Measurements from ENCODE around the gene ASAP2. TPM values are rescaled to one million over a fixed set of nuclear protein-coding genes. Genes with fewer than 3 reads are reported as not detected.

The ASAP2 gene
- total and polyA plus RNA-seq, 2 donors (not counting 1 experiment from before 2014, with no cell fraction given) = 0.04 TPM; not detected in 1

DNA sequence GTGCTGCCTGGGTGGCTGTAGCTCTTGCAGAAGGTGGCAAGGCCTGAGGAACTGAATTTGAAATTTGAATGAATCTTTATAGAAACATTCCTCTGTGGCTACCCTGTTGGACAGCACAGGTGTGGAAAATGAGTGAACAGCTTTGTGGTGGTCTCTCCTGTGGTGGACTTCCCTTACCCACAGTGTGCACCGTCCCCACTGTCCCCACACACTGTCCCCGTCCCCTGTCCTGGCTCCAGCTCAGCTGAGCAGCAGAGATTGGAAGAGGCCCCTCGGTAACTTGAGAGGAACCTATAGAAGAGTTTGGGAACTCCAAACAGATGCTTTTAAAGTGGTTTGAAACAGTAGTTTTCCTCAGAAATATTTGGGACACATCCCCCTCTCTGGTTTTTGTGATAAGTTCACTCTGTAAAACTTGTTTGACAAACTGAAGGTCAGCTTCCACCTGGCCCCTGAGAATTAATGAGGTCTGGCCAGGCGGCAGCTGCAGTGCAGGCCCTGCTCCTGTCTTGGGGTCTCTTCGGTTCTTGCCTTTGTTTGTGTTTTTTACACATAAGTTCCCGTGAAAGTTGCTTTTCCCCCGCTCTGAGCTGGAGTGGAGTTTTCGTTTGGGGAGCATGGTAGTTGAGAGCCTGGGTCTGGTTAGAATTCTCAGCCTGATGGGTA, 63.2 kb downstream of the ASAP2 start:
- intact Hi-C loops (cut with micrococcal nuclease) = no loop called here
- CTCF ChIA-PET = no interaction called here

DNA sequence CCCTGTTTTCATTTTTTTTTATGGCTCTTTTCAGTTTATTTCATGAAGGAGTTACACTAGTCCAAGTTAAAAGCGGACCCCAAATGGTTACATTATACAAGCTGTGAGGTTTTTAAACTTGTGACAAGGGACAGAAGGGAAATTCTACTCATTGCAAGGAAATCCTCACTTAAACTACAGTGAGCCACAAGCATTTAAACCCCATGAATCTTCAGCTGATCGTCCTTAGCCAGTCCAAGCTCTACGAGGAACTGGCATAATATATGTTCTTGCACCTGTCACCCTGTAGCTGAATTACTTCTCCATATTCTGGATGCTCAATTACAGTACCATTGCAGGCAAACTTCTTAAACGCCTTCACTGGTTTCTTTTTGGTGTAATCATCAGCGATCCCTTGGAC, 64.5 kb downstream of the ASAP2 start:
- Histone ChIP-seq H2AFZ (ENCODE audit: insufficient read depth, low read depth, low read length, poor library complexity, severe bottlenecking) (no peak overlapping the region), H3K27ac (ENCODE audit: low read length in 2 of 2) (no peak overlapping the region), H3K36me3 (replicated peaks in 1 of 2; ENCODE audit: control extremely low read depth in 1 of 2, control insufficient read depth in 1 of 2, extremely low read depth in 1 of 2, insufficient read depth in 2 of 2, low read length in 1 of 2) (no peaks in the 10 kb centered on the region), H3K4me1 (ENCODE audit: control insufficient read depth in 2 of 2, insufficient read depth in 2 of 2, low read length in 2 of 2) (no peaks in the 10 kb centered on the region), H3K9ac (ENCODE audit: low read length) (no peak overlapping the region), H3K4me2 (replicated peaks; ENCODE audit: low read depth, low read length, poor library complexity, severe bottlenecking) (no peak overlapping the region), H3K27me3 (replicated peaks in 1 of 4; ENCODE audit: control extremely low read depth in 1 of 4, control insufficient read depth in 3 of 4, insufficient read depth in 4 of 4, low read length in 3 of 4) (peaks cover 0 to 3% (median 0%) of the 10 kb centered on the region in 4 experiments), H3K4me3 (ENCODE audit: control extremely low read depth in 1 of 5, extremely low read depth in 1 of 5, insufficient read depth in 1 of 5, low read depth in 2 of 5, low read length in 4 of 5) (no peak overlapping the region), H3K9me3 (ENCODE audit: control extremely low read depth in 1 of 3, control insufficient read depth in 2 of 3, insufficient read depth in 1 of 3, low read length in 2 of 3) (no peaks in the 10 kb centered on the region), H3K79me2 (ENCODE audit: control insufficient read depth, insufficient read depth, low read length) (no peaks in the 10 kb centered on the region), H4K20me1 (ENCODE audit: control insufficient read depth, insufficient read depth, low read length, poor library complexity, severe bottlenecking) (no peaks in the 10 kb centered on the region)
- Mint-ChIP-seq H3K27ac (no peak overlapping the region), H3K9me3 (ENCODE audit: insufficient read depth) (peaks cover 4% of the 10 kb centered on the region), H3K4me1 (no peaks in the 10 kb centered on the region), H3K27me3 (peaks cover 6% of the 10 kb centered on the region), H3K4me3 (no peak overlapping the region)
- CTCF ChIA-PET = no interaction called here
- POLR2A ChIA-PET = no interaction called here
- no peak for TF ChIP-seq EZH2 (IDR thresholded peaks at IDR 0.05; ENCODE audit: borderline replicate concordance, insufficient read depth, low read depth, low read length, poor library complexity, severe bottlenecking)
- TF ChIP-seq, protein P1, sequence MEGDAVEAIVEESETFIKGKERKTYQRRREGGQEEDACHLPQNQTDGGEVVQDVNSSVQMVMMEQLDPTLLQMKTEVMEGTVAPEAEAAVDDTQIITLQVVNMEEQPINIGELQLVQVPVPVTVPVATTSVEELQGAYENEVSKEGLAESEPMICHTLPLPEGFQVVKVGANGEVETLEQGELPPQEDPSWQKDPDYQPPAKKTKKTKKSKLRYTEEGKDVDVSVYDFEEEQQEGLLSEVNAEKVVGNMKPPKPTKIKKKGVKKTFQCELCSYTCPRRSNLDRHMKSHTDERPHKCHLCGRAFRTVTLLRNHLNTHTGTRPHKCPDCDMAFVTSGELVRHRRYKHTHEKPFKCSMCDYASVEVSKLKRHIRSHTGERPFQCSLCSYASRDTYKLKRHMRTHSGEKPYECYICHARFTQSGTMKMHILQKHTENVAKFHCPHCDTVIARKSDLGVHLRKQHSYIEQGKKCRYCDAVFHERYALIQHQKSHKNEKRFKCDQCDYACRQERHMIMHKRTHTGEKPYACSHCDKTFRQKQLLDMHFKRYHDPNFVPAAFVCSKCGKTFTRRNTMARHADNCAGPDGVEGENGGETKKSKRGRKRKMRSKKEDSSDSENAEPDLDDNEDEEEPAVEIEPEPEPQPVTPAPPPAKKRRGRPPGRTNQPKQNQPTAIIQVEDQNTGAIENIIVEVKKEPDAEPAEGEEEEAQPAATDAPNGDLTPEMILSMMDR (IDR thresholded peaks at IDR 0.05) = no peak
- intact Hi-C loops (cut with micrococcal nuclease) = no loop called here
- DNase-seq (no peak), ATAC-seq (ENCODE audit: low read depth) (no peak)
- WGBS (ENCODE audit: insufficient coverage) = 36% methylated on average over 3 of the region's 5 CpGs

More for the DNA sequence above, 63.2 kb downstream of the ASAP2 start:
- no peak overlapping the region for H3K4me3 Mint-ChIP-seq
- DNase-seq (no peak), ATAC-seq (ENCODE audit: low read depth) (no peak)
- 92% methylated on average over 5 of the region's 8 CpGs for WGBS (ENCODE audit: insufficient coverage)
- no peak overlapping the region for H2AFZ ChIP-seq (ENCODE audit: insufficient read depth, low read depth, low read length, poor library complexity, severe bottlenecking)
- H3K36me3 ChIP-seq (replicated peaks in 1 of 2; ENCODE audit: control extremely low read depth in 1 of 2, control insufficient read depth in 1 of 2, extremely low read depth in 1 of 2, insufficient read depth in 2 of 2, low read length in 1 of 2) = no peaks in the 10 kb centered on the region
- peaks cover 4% of the 10 kb centered on the region for H3K9me3 Mint-ChIP-seq (ENCODE audit: insufficient read depth)
- no peaks in the 10 kb centered on the region for H3K4me1 ChIP-seq (ENCODE audit: control insufficient read depth in 2 of 2, insufficient read depth in 2 of 2, low read length in 2 of 2)
- no peak overlapping the region for H3K9ac ChIP-seq (ENCODE audit: low read length)
- H3K4me1 Mint-ChIP-seq = no peaks in the 10 kb centered on the region
- POLR2A ChIA-PET = no interaction called here
- no peaks in the 10 kb centered on the region for H3K79me2 ChIP-seq (ENCODE audit: control insufficient read depth, insufficient read depth, low read length)
- no peaks in the 10 kb centered on the region for H4K20me1 ChIP-seq (ENCODE audit: control insufficient read depth, insufficient read depth, low read length, poor library complexity, severe bottlenecking)
- H3K27me3 Mint-ChIP-seq = peaks cover 3% of the 10 kb centered on the region
- H3K27me3 ChIP-seq (replicated peaks in 1 of 4; ENCODE audit: control extremely low read depth in 1 of 4, control insufficient read depth in 3 of 4, insufficient read depth in 4 of 4, low read length in 3 of 4) = peaks cover 0 to 3% (median 0%) of the 10 kb centered on the region in 4 experiments
- no peak overlapping the region for H3K4me3 ChIP-seq (ENCODE audit: control extremely low read depth in 1 of 5, extremely low read depth in 1 of 5, insufficient read depth in 1 of 5, low read depth in 2 of 5, low read length in 4 of 5)
- H3K4me2 ChIP-seq (replicated peaks; ENCODE audit: low read depth, low read length, poor library complexity, severe bottlenecking) = no peak overlapping the region
- no peaks in the 10 kb centered on the region for H3K9me3 ChIP-seq (ENCODE audit: control extremely low read depth in 1 of 3, control insufficient read depth in 2 of 3, insufficient read depth in 1 of 3, low read length in 2 of 3)
- no peak for TF ChIP-seq EZH2 (IDR thresholded peaks at IDR 0.05; ENCODE audit: borderline replicate concordance, insufficient read depth, low read depth, low read length, poor library complexity, severe bottlenecking)
- TF ChIP-seq, protein P1 (IDR thresholded peaks at IDR 0.05) = no peak
- no peak overlapping the region for H3K27ac Mint-ChIP-seq
- no peak overlapping the region for H3K27ac ChIP-seq (ENCODE audit: low read length in 2 of 2)
